Right forelimb (tissue), 1 donor: ENCODE results near the gene SPCS3.
A peak's percentile ranks its signal among the peaks of the same experiment; 100 is the strongest.
"Not testable (repeated sequence)": the region's sequence is repeated elsewhere in the genome, so short reads cannot be mapped to it uniquely, and the experiment has no call there.

Source experiments
- DNase-seq: peaks from one replicate; pipeline ENCODE4 v3.0.0-alpha.2; 2018

Gene SPCS3

DNA sequence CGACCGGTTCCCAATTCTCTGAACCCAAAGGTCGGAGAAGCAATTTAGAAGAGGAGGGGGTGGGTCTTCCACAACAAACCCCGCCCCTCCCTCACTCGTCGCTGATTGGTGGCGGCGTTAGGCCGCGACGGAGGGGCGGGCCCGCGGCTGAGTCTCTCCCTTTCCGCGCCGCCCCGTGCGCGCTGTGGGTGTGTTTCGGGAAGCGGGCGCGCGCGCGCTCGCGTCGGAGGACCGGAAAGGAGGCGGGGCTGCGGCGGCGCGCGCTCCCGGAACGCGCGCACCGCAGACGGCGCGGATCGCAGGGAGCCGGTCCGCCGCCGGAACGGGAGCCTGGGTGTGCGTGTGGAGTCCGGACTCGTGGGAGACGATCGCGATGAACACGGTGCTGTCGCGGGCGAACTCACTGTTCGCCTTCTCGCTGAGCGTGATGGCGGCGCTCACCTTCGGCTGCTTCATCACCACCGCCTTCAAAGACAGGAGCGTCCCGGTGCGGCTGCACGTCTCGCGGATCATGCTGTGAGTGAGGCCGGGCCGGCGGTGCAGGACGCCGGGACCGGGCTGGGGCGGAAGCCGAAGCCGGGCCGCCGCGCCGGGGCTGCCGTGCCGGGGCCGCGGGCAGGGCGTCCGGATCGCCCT lies at the start of gene SPCS3:
SPCS3 (plus strand) TSS at position 263 of the 636 bp plus-strand sequence; CDS start at position 374, 111 bp downstream.
- peak; percentile 96 for DNase-seq

DNA sequence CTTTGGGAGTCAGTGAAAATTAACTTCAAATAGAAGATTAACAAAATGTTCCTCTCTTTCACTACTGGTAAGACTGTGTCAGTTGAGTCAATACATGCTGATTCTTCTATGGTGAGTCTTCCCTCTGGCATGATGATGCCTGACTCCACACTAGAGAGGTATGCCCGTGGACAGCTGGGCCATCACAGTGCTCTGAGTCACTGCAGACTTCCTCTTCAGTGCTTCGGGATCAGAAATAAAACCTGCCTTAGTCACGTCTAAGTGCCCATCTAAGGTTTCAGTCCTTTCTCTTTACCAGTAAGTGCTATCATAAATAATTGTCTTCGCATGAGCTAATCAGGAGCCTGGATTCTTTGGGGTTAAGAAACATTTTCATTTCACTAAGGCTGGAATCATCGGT lies 49.1 kb upstream of the SPCS3 start:
- DNase-seq = no peak

DNA sequence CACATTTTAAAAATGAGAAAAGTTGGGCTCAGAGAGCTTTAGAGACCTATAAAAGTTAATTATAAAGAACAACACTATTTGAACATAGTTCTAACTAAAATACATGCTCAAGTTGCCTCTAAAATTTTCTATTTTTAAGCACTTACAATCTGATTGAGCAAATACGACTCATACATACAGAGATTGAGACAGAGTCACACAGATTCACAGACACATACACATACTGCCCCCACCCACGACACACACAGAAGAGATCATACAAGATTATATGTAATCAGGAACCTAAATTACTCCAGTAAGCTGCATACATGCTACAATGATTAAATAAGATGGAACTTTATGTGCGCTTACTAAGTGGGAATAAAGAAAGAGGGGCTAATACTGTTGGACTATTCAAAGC lies 48.0 kb upstream of the SPCS3 start:
- DNase-seq = no peak

DNA sequence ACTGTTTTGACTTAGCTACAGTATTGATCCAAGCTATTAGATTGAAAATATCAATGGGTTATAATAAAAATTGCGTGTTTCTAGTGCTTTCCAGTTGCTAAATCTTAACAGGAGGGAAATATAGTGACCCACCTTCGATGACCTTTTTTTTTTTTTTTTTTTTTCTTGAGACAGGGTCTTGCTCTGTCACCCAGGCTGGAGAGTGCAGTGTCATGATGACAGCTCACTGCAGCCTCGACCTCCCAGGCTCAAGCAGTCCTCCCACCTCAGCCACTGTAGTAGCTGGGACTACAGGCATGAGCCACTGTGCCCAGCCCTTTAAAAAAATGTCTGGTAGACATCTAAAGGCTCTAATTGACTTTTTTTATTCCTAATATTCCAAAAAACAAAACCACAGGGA lies 47.0 kb upstream of the SPCS3 start:
- no peak for DNase-seq

- no peak for DNase-seq
Measured at GRCh38 chr4:176273736-176274135, 46.0 kb upstream of the SPCS3 start.

DNA sequence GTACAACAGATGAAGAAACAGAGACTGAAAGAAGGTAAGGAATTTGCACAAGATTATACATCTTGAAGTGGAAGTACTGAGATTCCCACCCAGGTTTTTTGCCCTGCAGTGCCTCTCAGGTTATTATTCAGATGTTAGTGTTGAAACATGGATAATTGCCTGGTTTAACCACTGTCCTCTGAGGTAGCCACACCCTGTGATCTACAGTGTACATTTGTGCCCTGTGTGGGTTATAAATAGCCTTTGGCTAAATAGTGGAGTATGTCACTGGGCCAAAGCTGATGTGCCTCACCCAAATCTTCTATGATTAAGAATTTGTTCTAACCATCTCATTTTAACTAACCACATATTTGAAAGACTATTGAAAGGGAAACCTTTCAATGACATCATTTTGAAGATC lies 45.3 kb upstream of the SPCS3 start:
- DNase-seq = no peak

- DNase-seq = no peak
Measured at GRCh38 chr4:176276710-176277109, 43.1 kb upstream of the SPCS3 start.

- no peak for DNase-seq
Measured at GRCh38 chr4:176277162-176277904, 42.4 kb upstream of the SPCS3 start.

- DNase-seq = not testable (repeated sequence)
Measured at GRCh38 chr4:176279560-176279959, 40.2 kb upstream of the SPCS3 start.

DNA sequence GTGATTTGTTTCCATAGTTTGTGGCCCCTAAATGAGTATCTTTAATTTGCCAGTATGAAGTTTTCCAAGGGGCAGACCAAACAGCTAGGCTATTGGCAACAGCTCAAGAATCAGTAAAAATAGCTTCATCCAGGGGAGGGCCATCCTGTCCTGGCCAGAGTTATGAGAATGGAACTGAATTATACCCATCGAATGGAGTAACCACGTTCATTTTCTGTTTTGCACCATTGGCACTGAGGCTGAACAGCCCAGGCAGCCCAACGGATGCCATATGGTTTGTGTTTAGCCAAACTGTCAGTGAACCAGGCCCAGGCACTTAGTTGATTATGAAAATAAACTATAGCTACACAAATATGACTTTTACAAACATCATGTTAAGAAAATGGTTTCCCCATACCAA lies 33.0 kb upstream of the SPCS3 start:
- DNase-seq = no peak

- DNase-seq = no peak
Measured at GRCh38 chr4:176287546-176287945, 32.2 kb upstream of the SPCS3 start.

- no peak for DNase-seq
Measured at GRCh38 chr4:176288020-176288419, 31.7 kb upstream of the SPCS3 start.

GRCh38 chr4:176289561-176289960 lies 30.2 kb upstream of the SPCS3 start:
- no peak for DNase-seq

GRCh38 chr4:176290520-176290919 lies 29.2 kb upstream of the SPCS3 start:
- no peak for DNase-seq

GRCh38 chr4:176291748-176292147 lies 28.0 kb upstream of the SPCS3 start:
- DNase-seq = no peak

GRCh38 chr4:176292920-176293319 lies 26.8 kb upstream of the SPCS3 start:
- DNase-seq = no peak

GRCh38 chr4:176293660-176294059 lies 26.1 kb upstream of the SPCS3 start:
- no peak for DNase-seq

- not testable (repeated sequence) for DNase-seq
Measured at GRCh38 chr4:176295907-176296306, 23.9 kb upstream of the SPCS3 start.

- no peak for DNase-seq
Measured at GRCh38 chr4:176298664-176299063, 21.1 kb upstream of the SPCS3 start.

GRCh38 chr4:176300036-176300435 lies 19.7 kb upstream of the SPCS3 start:
- no peak for DNase-seq

DNA sequence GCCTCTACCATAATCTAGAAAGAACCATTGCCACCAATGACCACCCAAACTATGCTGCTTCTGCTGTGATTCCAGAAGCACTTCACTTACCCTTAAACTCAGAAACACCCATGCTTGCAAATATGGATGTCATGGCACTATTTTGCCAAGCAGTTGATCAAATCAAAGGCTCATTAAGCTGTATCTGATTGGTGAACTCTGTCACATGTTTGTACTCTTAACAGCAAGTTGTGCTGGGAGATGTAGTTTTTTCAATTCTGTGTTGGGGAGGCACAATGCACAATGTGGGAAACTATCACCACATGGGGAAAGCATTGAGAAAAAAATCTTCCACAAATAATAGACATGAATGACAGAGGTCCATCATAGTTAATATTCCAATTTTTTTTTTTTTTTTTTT lies 19.2 kb upstream of the SPCS3 start:
- DNase-seq = no peak

DNA sequence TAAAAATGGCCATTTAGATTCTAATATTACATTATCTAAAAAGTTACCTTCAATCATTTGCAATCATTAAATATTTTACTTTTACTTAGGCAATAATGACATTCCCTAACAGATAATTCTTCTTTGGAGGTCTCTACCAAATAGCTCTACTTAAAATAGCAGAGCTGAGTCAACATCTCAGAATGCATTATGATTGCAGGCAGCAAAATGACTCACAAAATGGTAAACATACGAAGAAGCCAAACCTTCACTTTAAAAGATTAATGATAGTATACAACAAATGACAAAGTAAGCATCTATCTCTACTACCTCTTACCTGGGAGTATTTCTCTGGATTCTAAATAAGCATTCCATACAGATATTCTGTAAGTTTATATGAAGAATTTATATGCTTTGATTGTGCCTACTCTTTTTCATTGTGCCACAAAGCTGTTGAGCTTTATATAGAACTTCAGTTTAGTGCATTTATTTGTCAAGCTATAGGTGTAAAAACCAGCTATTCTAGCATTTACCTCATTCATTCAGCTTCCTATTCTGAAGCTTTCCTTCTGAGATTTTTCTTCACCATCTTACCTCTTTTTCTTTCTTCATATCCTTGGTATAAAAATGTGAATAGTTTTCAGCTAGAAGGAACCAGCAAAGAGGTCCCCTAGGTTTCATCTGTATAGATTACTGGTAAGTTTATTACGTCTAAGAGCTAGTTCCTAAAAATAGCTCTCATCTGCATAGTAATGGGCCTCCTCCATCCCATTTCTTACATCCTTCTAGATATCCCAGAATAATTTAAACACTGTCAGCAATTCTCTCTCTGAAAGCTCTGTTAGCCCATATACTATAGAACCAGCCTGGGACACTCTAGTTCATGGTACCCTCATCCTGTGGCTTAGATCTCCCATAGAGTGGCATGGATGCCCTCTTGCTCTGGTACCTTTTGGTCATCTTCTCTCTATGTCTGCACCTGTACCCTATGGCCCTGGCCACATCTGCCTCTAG lies 17.2 kb upstream of the SPCS3 start:
- no peak for DNase-seq

DNA sequence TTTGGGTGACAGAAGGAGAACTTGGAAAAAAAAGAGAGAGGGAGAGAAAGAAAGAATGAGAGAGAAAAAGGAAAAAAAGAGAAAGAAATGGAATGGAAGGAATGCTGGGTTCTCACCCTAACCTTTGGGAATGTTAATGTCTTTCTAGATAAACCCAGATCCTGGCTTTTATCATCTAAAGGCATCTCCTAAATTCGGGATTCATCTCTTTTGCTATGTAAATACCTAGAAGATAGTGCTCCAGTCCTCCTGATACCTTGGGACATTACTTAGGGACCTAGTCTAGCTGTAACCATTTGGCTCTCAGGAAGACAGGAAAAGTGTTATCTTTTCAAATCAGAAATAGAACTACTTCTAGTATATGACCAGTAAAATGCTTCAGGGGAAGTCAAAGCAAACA lies 15.8 kb upstream of the SPCS3 start:
- DNase-seq = no peak
